ENCODE data around the gene MAP2K5.

DNA sequence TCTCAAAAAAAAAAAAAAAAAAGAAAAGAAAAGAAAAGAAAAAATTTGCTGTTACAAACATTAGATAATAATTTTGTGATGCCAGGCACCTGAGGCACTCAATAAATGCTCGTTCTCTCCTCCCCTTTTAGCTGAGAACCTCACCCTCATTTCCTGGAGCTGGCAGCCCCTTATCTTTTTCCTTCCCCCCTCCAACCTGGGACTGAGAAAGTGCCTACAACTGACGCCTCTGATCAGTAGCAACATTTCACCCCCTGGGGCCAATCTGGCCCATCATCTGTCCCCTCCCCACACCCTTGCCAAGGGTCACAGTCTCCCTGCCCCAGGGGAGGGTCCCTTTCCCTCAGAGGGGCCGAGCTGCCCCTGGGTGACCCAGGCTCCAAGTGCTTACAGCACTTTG lies 309.9 kb downstream of the MAP2K5 start:
- TF ChIP-seq POLR2A (IDR thresholded peaks at IDR 0.05; ENCODE audit: low read length) (no peak), GATA1 (IDR thresholded peaks at IDR 0.05; ENCODE audit: low read depth, low read length) (no peak)
